C4-2B (cell line): Measurements from ENCODE around the gene SETX.

Experiments
- CTCF ChIP-seq: fragments of 450-650 bp; conservative IDR thresholded peaks from 2 replicates; pipeline ENCODE4 v1.5.1; 2017; ENCODE audit warnings: mild to moderate bottlenecking
- ZFX ChIP-seq: fragments of 450-650 bp; IDR thresholded peaks from 2 replicates; pipeline ENCODE4 v1.6.1; 2017

GRCh38 chr9:132237481-132237880 is 117.3 kb downstream of the SETX start:
- no peak for TF ChIP-seq CTCF
- TF ChIP-seq ZFX, result no peak
